ENCODE results near the gene KCNJ4. TPM values are rescaled to one million over a fixed set of nuclear protein-coding genes. Genes with fewer than 3 reads are reported as not detected.

KCNJ4 gene
- polyA plus RNA-seq, 1 donor (not counting 4 experiments of a cell fraction or from before 2014, with no cell fraction given) = not detected

GRCh38 chr22:38446018-38446601 is 8.9 kb downstream of the KCNJ4 start:
- H4K20me1 ChIP-seq (ENCODE audit: control insufficient read depth, extremely low read depth, insufficient read depth, low read length) = no peaks in the 10 kb centered on the region
- peaks cover 39% of the 10 kb centered on the region for H3K27me3 ChIP-seq (ENCODE audit: control insufficient read depth, extremely low read depth, insufficient read depth, low read length)
- H3K9me1 ChIP-seq (ENCODE audit: control insufficient read depth, extremely low read depth, insufficient read depth, low read length) = no peaks in the 10 kb centered on the region
- no peaks in the 10 kb centered on the region for H3K36me3 ChIP-seq (ENCODE audit: control insufficient read depth in 2 of 2, extremely low read depth in 1 of 2, insufficient read depth in 2 of 2, low read length in 2 of 2)
- no peaks in the 10 kb centered on the region for H3K9me3 ChIP-seq (ENCODE audit: control insufficient read depth, low read depth, low read length)
- H2AFZ ChIP-seq (ENCODE audit: control insufficient read depth, low read length) = no peak overlapping the region
- FAIRE-seq (no peak), DNase-seq (ENCODE audit: low read depth, low spot score) (no peak)
- H3K9ac ChIP-seq (ENCODE audit: control insufficient read depth, extremely low read depth, insufficient read depth, low read length) = no peak overlapping the region
- dilution Hi-C loops (cut with MboI; ENCODE audit: extremely low pct_ligation_motif_present, low sequenced_read_pairs) = no loop called here
- H3K4me3 ChIP-seq (ENCODE audit: control insufficient read depth in 2 of 3, extremely low read depth in 1 of 3, insufficient read depth in 2 of 3, low read depth in 1 of 3, low read length in 3 of 3) = no peak overlapping the region
- H3K27ac ChIP-seq (ENCODE audit: control insufficient read depth, insufficient read depth, low read length) = no peak overlapping the region
- peaks cover 13% of the 10 kb centered on the region for H3K4me1 ChIP-seq (ENCODE audit: control insufficient read depth, extremely low read depth, insufficient read depth, low read length)
- TF ChIP-seq CTCF (optimal IDR thresholded peaks at IDR 0.05 in 1 of 3, IDR thresholded peaks at IDR 0.05 in 1 of 3, conservative IDR thresholded peaks at IDR 0.05 in 1 of 3; ENCODE audit: extremely low read depth in 1 of 3, insufficient read depth in 2 of 3, low read length in 3 of 3) = no peak
- no peak for TF ChIP-seq EZH2 (IDR thresholded peaks at IDR 0.05; ENCODE audit: low read length)
- H3K79me2 ChIP-seq (ENCODE audit: control insufficient read depth, insufficient read depth, low read length) = no peaks in the 10 kb centered on the region
- H3K4me2 ChIP-seq (ENCODE audit: control insufficient read depth, extremely low read depth, insufficient read depth, low read depth, low read length) = no peak overlapping the region

GRCh38 chr22:38444783-38445182 is 10.2 kb downstream of the KCNJ4 start:
- Histone ChIP-seq H3K9me3 (ENCODE audit: control insufficient read depth, low read depth, low read length) (no peaks in the 10 kb centered on the region), H2AFZ (ENCODE audit: control insufficient read depth, low read length) (no peak overlapping the region), H3K36me3 (ENCODE audit: control insufficient read depth in 2 of 2, extremely low read depth in 1 of 2, insufficient read depth in 2 of 2, low read length in 2 of 2) (no peaks in the 10 kb centered on the region), H3K9ac (ENCODE audit: control insufficient read depth, extremely low read depth, insufficient read depth, low read length) (no peak overlapping the region), H4K20me1 (ENCODE audit: control insufficient read depth, extremely low read depth, insufficient read depth, low read length) (no peaks in the 10 kb centered on the region), H3K79me2 (ENCODE audit: control insufficient read depth, insufficient read depth, low read length) (no peaks in the 10 kb centered on the region), H3K4me1 (ENCODE audit: control insufficient read depth, extremely low read depth, insufficient read depth, low read length) (peaks cover 9% of the 10 kb centered on the region), H3K4me3 (ENCODE audit: control insufficient read depth in 2 of 3, extremely low read depth in 1 of 3, insufficient read depth in 2 of 3, low read depth in 1 of 3, low read length in 3 of 3) (no peak overlapping the region), H3K27me3 (ENCODE audit: control insufficient read depth, extremely low read depth, insufficient read depth, low read length) (peaks cover 26% of the 10 kb centered on the region), H3K4me2 (ENCODE audit: control insufficient read depth, extremely low read depth, insufficient read depth, low read depth, low read length) (no peak overlapping the region), H3K9me1 (ENCODE audit: control insufficient read depth, extremely low read depth, insufficient read depth, low read length) (no peaks in the 10 kb centered on the region), H3K27ac (ENCODE audit: control insufficient read depth, insufficient read depth, low read length) (no peak overlapping the region)
- dilution Hi-C loops (cut with MboI; ENCODE audit: extremely low pct_ligation_motif_present, low sequenced_read_pairs) = no loop called here
- TF ChIP-seq EZH2 (IDR thresholded peaks at IDR 0.05; ENCODE audit: low read length) (no peak), CTCF (optimal IDR thresholded peaks at IDR 0.05 in 1 of 3, IDR thresholded peaks at IDR 0.05 in 1 of 3, conservative IDR thresholded peaks at IDR 0.05 in 1 of 3; ENCODE audit: extremely low read depth in 1 of 3, insufficient read depth in 2 of 3, low read length in 3 of 3) (no peak)
- FAIRE-seq (no peak), DNase-seq (ENCODE audit: low read depth, low spot score) (no peak)
